Brain microvascular endothelial cell (primary cell): ENCODE results near the gene CHADL.

Experiments
- DNase-seq: peaks from one replicate; pipeline ENCODE4 v3.0.0-alpha.2; 2020
- H3K27ac ChIP-seq: fragments of 250-450 bp; sonication (Bioruptor Pico); 2 replicates; pipeline ENCODE4 v1.5.1; 2020; ENCODE audit warnings: mild to moderate bottlenecking, moderate library complexity
- H3K27me3 ChIP-seq: fragments of 250-450 bp; sonication (Bioruptor Pico); replicated peaks from 2 replicates; pipeline ENCODE4 v1.5.1; 2020; ENCODE audit warnings: mild to moderate bottlenecking
- H3K36me3 ChIP-seq: fragments of 250-450 bp; sonication (Bioruptor Pico); replicated peaks from 2 replicates; pipeline ENCODE4 v1.5.1; 2020; ENCODE audit warnings: mild to moderate bottlenecking
- H3K4me3 ChIP-seq: 2 replicates; pipeline ENCODE4 v1.5.1; 2011; ENCODE audit warnings: low read depth, mild to moderate bottlenecking, control low read depth, low read length, moderate library complexity
- CTCF ChIP-seq: IDR thresholded peaks from 2 replicates; pipeline ENCODE4 v1.5.1; 2011; ENCODE audit warnings: low read depth, mild to moderate bottlenecking, moderate library complexity, low read length, control low read depth, inconsistent platforms; ENCODE audit errors: missing control alignments
- in situ Hi-C: cut with HindIII; loops from 2 replicates; pipeline ENCODE4 v1.10.0; 2017; ENCODE audit warnings: low sequenced_read_pairs, low pct_ligation_motif_present

CHADL gene

GRCh38 chr22:41230401-41230785 is 10.3 kb downstream of the CHADL start:
- no peak overlapping the region for H3K27ac ChIP-seq
- in situ Hi-C loops, result no loop called here

GRCh38 chr22:41229730-41230400 is 10.9 kb downstream of the CHADL start:
- Histone ChIP-seq H3K27me3 (no peaks in the 10 kb centered on the region), H3K36me3 (peaks cover 27% of the 10 kb centered on the region), H3K27ac (no peak overlapping the region), H3K4me3 (no peak overlapping the region)
- no peak for DNase-seq
- no peak for TF ChIP-seq CTCF
- in situ Hi-C loops, result no loop called here

More at GRCh38 chr22:41230401-41230785, 10.3 kb downstream of the CHADL start:
- no peak for TF ChIP-seq CTCF
- H3K36me3 ChIP-seq, result peaks cover 21% of the 10 kb centered on the region
- H3K4me3 ChIP-seq, result no peak overlapping the region
- DNase-seq, result no peak
- no peaks in the 10 kb centered on the region for H3K27me3 ChIP-seq

- TF ChIP-seq CTCF, result no peak
- no peak for DNase-seq
- no peaks in the 10 kb centered on the region for H3K27me3 ChIP-seq
- peaks cover 32% of the 10 kb centered on the region for H3K36me3 ChIP-seq
- H3K27ac ChIP-seq, result no peak overlapping the region
- no peak overlapping the region for H3K4me3 ChIP-seq
- in situ Hi-C loops, result no loop called here
These were observed 11.5 kb downstream of the CHADL start for GRCh38 chr22:41229215-41229614.

GRCh38 chr22:41226723-41227655 is 13.7 kb downstream of the CHADL start:
- no peaks in the 10 kb centered on the region for H3K27me3 ChIP-seq
- no peak for TF ChIP-seq CTCF
- no peak overlapping the region for H3K4me3 ChIP-seq
- DNase-seq, result no peak
- no peak overlapping the region for H3K27ac ChIP-seq
- in situ Hi-C loops, result no loop called here
- H3K36me3 ChIP-seq, result peaks cover 51% of the 10 kb centered on the region

- TF ChIP-seq CTCF, result no peak
- Histone ChIP-seq H3K36me3 (peaks cover 64% of the 10 kb centered on the region), H3K27ac (no peak overlapping the region), H3K4me3 (no peak overlapping the region), H3K27me3 (no peaks in the 10 kb centered on the region)
- in situ Hi-C loops, result no loop called here
- no peak for DNase-seq
These were observed 17.2 kb downstream of the CHADL start for GRCh38 chr22:41223535-41223934.
